ENCODE data around the gene CAPN13.

- no peak for TF ChIP-seq POLR2A (IDR thresholded peaks at IDR 0.05)
- TF ChIP-seq CTCF (IDR thresholded peaks at IDR 0.05 in 8 of 11, conservative IDR thresholded peaks at IDR 0.05 in 3 of 11) = no peak
Measured at GRCh38 chr2:30759481-30759880, 47.8 kb downstream of the CAPN13 start.

Data from spleen (tissue), 7 donors.